HEK293T (cell line): ENCODE data around the gene FN3K.

ENCODE experiments used
- FOXA1 ChIP-seq: fragments of 450-650 bp; IDR thresholded peaks from 2 replicates; pipeline ENCODE4 v1.6.1; 2016; ENCODE audit warnings: mild to moderate bottlenecking
- NFRKB ChIP-seq: fragments of 450-650 bp; IDR thresholded peaks from 2 replicates; pipeline ENCODE4 v1.6.1; 2016; ENCODE audit warnings: mild to moderate bottlenecking, moderate library complexity

DNA sequence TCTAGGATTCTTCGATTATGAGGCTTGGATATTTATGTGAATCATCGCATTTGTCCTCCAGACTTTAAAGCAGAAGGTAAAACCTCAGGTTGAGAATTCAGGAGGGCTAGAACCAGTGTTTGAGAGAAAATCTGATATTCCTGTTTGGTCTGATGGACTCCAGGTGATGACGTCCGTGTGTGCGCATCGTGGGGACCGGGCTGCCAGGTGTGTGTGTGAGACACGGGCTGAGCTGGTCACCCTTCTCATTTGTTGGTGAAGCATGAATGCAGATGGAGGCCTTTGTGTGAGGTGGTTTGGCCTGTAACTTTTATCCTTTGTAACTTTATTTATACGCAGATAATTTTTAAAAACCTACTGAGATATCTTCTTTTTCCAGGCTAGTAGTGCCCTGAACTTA, 61.6 kb downstream of the FN3K start:
- no peak for TF ChIP-seq FOXA1
- no peak for TF ChIP-seq NFRKB
